Loucy (cell line): Measurements from ENCODE around the gene NAP1L1.

Source experiments
- EZH2phosphoT487 ChIP-seq: fragments of 200-600 bp; IDR thresholded peaks from 2 replicates; pipeline ENCODE4 v1.6.1; 2018; ENCODE audit warnings: antibody characterized with exemption, mild to moderate bottlenecking, moderate library complexity, borderline replicate concordance
- TF ChIP-seq, protein P1 (sequence below): fragments of 200-600 bp; sonication (generic); conservative IDR thresholded peaks from 2 replicates; pipeline ENCODE4 v1.5.1; 2014; ENCODE audit warnings: mild to moderate bottlenecking, antibody characterized with exemption, low read length

GRCh38 chr12:76096079-76096646 lies 11.7 kb upstream of the NAP1L1 start:
- TF ChIP-seq, protein P1, sequence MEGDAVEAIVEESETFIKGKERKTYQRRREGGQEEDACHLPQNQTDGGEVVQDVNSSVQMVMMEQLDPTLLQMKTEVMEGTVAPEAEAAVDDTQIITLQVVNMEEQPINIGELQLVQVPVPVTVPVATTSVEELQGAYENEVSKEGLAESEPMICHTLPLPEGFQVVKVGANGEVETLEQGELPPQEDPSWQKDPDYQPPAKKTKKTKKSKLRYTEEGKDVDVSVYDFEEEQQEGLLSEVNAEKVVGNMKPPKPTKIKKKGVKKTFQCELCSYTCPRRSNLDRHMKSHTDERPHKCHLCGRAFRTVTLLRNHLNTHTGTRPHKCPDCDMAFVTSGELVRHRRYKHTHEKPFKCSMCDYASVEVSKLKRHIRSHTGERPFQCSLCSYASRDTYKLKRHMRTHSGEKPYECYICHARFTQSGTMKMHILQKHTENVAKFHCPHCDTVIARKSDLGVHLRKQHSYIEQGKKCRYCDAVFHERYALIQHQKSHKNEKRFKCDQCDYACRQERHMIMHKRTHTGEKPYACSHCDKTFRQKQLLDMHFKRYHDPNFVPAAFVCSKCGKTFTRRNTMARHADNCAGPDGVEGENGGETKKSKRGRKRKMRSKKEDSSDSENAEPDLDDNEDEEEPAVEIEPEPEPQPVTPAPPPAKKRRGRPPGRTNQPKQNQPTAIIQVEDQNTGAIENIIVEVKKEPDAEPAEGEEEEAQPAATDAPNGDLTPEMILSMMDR, result no peak
- no peak for TF ChIP-seq EZH2phosphoT487
